ACHN (cell line): Measurements from ENCODE around the gene SAFB.

Source experiments
- DNase-seq: peaks from one replicate; pipeline ENCODE4 v3.0.0-alpha.2; 2015
- in situ Hi-C: cut with HindIII; loops from 2 replicates; pipeline ENCODE4 v1.10.0; 2017; ENCODE audit warnings: low sequenced_read_pairs, low pct_ligation_motif_present, low pct_unique_long_range_greater_than_20kb

Gene SAFB

DNA sequence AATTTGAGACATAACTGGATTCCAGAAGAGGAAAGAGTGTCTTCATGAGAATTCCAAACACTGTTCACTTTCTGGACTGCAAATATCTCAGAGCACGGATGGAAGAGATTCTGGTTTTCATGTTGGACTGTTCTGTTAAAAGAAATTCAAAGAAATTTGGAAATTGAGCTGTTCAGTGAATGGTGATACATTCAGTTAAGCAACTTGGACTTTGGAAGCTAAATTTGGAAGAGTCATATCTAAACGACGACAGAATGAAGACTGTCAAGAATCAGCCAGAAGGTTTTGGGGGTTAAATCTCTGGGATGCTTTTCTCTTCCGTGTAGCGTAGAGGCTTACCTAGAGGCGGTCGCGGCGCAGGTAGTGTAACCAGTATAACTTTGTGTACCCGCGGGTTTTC is 25.6 kb downstream of the SAFB start:
- in situ Hi-C loops = no loop called here
- no peak for DNase-seq

DNA sequence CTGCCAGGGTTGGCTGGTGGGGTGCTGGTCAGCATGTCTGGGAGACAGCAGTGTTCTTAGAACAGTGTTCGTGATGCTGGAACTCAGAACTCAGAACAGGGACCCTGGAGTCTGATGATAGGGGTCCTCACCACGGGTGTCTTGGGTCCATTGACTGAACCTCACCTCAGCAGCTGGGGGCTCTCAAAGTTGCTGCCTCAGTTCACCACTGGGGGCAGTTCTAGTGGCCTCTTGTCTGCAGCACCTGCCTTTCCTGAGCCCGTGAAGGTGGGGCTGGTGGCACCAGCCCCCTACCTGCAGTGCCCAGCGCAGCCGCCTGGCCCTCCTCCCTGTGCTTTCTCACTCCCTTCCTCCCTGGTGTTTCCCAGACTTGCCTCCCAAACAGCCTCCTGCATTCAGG is 28.5 kb downstream of the SAFB start:
- no peak for DNase-seq
- in situ Hi-C loops = no loop called here

DNA sequence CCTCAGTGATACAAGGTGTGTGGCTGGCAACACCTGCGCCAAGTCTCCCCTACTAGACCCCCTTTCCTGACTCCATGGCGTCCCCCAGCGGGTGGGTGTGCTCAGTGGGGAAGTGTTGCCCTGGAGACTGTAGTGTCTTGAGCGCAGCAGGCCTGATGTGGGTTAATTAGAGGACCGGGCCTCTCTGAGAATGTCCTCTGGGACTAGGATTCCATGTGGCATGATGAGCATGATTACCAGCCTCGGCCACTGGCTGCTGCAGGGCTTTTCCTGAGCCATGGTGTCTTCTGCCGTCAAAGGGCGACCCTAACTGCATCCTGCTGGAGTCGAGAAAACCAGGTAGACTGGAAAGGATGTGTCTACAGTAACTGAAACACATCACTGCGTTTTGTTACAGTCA is 29.4 kb downstream of the SAFB start:
- in situ Hi-C loops = no loop called here
- no peak for DNase-seq

DNA sequence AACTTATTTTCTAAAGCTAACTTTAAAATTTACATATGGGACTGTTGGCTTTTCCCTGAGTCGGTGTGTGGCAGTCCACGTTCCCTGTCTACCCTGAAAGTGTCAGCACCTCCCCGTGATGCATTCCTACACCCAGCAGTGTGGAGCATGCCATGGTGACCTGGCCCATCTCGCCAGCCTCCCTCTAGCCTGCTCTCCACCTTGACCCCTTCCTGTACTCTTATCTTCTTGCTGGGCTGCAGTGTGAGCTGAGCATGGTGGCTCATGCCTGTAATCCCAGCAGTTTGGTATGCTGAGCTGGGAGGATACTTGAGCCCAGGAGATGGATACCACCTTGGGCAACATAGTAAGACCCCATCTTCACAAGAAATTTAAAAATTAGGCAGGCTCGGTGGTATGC is 32.0 kb downstream of the SAFB start:
- no peak for DNase-seq
- in situ Hi-C loops = no loop called here

DNA sequence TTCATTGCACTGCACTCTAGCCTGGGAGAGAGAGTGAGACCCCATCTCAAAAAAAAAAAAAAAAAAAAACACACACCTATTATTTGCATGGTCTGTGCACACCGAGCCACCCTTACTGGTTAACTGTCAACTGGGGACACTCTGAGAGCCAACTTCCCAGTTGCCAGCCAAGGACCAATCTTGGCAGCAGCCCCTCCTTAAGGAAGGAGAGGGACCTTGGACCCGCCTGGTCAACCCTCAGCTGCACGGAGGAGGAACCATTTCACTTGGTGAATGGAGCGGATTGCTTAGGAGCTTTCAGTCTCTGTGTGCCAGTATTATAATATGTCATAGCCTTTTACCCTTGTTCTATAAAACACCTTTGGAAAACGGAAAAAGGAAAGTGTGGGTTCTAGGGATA is 32.5 kb downstream of the SAFB start:
- in situ Hi-C loops = no loop called here
- DNase-seq = no peak

DNA sequence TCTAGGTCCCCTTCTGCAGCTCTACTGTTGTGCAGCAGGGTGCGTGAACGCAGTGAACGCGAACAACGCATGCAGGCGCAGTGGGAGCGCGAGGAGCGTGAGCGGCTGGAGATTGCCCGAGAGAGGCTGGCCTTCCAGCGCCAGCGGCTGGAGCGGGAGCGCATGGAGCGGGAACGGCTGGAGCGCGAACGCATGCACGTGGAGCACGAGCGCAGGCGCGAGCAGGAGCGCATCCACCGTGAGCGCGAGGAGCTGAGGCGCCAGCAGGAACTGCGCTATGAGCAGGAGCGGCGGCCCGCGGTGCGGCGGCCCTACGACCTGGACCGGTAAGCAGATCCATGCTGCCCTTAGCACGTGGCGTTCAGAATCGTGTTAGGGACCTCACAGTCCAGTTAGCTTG is 38.6 kb downstream of the SAFB start:
- DNase-seq = no peak
- in situ Hi-C loops = no loop called here

DNA sequence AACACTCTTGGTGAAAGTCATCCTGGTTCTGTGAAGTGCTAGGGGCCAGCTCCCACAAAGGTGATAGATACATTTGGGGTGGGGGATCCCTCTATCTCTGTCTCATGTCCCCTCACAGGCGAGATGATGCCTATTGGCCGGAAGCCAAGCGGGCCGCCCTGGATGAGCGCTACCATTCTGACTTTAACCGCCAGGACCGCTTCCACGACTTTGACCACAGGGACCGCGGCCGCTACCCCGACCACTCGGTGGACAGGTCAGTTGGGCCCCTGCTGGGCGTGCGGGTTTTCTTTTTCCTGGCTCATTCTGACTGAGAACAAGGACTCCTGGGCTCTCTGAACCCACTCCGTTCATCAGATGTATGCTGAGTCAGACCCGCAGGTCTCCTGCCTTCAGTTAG is 41.0 kb downstream of the SAFB start:
- in situ Hi-C loops = no loop called here
- DNase-seq = no peak

DNA sequence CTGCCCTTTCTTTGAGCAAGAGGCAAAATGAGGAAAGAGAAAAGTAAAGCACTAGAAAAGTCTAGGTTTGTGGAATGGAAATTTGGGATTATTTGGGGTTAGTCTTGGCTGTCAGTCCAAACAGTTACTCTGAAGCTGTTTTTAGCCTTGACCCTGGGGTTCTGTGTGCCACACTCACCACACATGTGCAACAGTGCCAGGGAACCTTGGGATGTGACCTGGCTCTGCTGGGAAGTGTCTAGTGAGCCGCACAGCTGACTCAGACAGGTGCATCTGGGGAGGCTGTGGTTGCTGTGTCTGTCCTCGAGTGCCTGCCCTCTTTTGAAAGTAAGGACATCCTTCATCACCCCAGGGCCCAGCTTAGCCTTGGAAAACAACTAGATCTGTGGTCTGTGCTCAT is 41.6 kb downstream of the SAFB start:
- in situ Hi-C loops = no loop called here
- DNase-seq = no peak

DNA sequence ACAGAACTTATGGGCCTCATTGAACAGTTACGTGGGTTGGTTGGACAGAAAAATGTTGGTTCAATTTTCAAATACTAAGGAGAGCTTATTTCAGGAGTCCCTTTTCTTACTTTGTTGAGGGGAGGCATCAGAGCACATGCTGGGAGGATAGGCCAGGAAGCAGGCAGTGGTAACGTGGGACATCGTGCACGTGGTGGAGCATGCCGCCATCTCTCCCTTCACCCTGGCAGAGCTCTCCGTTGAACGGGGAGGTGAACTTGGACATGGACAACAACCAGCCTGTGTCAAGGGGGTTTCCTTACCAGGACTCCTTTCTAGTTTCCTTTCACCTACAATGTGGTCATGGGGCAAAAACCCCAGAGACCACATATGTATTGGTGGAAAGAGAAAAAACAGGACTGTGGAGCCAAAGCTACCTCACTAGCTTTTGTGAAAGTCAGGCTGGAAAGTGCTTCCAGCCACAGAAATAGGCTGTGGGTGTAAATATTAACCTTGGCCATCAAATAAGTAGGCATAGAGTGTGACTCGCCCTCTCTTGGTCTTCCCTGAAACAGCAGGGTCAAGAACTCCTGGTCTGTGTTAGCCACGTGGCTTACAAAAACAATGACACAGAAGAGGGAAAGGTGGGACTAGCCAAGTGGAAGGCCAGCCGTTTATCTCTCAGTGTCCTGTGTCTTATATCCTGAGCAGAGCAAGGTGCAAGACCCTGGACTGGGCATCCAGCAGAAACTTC is 43.1 kb downstream of the SAFB start:
- peak; percentile 78 for DNase-seq
- in situ Hi-C loops = no loop called here

DNA sequence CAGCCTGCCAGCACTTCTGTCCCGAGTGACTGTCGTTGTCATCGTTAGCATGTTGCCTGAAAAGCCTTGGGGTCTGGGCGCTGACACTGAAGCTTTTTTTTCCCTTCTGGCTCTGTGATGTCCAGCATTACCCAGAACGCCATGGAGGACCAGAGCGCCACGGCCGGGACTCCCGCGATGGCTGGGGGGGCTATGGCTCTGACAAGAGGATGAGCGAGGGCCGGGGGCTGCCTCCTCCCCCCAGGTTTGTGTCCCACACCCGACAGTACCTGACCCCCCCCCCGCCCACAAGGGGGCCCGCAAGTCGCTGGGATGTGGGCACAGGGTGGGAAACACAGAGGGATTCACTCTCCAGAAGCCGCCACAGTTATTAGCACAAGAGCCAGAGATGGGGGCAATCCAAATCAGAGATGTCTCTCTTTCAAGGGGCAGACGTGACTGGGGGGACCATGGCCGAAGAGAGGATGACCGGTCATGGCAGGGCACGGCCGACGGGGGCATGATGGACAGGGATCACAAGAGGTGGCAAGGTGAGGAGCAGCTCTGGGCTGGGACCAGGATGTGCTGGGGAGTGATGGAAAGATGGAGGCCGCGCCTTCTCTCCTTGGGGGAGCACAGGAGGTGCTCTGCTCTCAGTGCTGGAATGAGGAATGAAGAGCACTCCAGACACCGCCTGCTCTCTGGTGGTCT is 44.2 kb downstream of the SAFB start:
- no peak for DNase-seq
- in situ Hi-C loops = no loop called here

DNA sequence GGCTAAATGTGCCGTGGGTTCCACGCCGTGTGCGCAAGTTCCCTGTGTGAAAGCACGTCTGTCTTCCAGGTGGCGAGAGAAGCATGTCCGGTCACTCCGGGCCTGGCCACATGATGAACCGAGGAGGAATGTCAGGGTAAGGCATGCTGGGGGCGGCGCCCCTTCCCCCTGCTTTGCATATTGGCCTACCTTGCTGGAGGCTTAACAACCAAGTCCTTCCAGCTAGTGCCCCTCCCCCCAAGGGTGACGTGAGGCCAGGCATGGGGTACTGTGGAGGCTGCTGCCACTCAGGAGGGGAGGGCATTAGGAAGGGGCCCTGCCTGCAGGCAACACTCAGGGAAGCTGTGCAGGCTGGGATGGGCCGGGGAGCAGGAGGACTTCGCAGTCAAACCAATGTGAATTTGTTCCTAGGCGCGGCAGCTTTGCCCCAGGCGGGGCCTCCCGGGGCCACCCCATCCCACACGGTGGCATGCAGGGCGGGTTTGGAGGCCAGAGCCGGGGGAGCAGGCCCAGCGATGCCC is 44.9 kb downstream of the SAFB start:
- in situ Hi-C loops = no loop called here
- no peak for DNase-seq

DNA sequence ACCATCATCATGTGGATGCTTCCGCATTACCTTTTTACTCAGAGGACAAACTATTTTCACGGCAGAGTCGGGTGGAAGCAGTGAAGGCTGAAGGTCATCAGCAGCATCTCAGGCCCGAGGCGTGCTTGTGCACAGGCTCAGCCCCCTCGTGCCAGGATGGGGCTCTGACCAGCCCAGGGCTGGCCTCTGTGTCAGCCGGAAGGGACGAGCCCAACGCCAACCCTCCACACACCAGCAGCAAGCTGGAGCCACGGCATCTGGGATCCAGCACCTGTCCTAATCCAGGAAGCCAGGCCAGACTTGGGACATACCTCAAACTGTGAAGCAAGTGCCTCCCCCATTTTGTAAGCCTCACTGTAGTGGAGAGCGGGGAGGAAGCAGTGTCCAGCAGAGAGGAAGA is 46.3 kb downstream of the SAFB start:
- no peak for DNase-seq
- in situ Hi-C loops = no loop called here

DNA sequence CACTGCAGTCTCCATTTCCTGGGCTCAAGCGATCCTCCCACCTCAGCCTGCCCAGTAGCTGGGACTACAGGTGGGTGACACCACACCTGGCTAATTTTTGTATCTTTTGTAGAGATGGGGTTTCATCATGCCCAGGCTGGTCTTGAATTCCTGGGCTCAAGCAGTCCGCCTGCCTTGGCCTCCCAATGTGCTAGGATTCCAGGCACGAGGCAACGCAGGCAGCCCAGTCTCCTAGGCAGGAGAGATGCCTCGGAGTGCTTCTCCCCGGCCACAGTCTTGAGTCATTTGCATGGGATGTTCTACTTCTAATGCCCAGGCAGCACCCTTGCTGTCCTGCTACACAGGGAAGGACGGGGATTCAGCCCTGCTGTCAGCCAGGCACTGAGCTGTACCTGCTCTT is 48.7 kb downstream of the SAFB start:
- in situ Hi-C loops = no loop called here
- no peak for DNase-seq

DNA sequence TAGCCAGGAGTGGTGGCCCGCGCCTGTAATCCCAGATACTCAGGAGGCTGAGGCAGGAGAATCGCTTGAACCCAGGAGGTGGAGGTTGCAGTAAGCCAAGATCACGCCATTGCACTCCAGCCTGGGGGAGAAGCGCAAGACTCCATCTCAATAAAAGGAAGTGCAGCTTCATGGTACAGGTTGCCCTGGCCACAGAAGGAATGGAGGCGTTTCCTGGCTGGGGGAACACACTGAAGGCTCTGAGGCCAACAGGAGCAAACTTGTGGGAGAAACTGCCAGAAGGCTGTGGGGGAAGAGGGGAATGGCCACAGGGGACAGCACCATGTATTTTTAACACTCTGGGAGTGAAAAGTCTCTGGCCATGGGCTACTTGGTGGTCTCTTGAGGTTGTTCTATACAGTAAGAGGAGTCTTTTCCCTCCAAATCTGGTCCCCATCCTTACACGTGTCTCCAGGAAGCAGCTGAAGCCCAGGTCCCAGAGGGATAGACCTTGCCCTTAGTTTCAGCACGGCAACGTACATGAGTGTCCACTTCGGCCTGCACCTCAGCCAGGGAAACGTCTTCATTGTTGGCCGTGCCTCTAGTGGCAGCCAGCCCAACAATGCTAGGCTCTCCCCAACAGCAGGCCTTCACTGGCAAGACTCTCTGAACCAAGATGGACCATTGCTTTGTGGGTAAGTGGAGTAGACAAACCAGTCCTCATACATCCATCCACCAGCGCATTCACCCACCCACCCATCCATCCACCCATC is 50.0 kb downstream of the SAFB start:
- in situ Hi-C loops = no loop called here
- no peak for DNase-seq

DNA sequence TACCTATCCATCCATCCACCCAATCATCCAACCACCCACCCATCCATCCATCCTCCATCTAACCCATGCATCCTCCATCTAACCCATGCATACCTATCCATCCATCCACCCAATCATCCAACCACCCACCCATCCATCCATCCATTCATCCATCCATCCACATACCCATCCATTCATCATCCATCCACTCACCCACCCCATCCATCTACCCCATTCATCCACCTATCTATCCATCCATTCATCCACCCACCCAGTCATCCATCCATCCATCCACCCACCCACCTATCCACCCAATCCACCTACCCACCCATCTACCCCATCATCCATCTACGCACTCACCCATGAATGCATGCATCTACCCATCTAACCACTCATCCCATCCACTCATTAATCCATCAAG is 50.9 kb downstream of the SAFB start:
- in situ Hi-C loops = no loop called here
- no peak for DNase-seq

DNA sequence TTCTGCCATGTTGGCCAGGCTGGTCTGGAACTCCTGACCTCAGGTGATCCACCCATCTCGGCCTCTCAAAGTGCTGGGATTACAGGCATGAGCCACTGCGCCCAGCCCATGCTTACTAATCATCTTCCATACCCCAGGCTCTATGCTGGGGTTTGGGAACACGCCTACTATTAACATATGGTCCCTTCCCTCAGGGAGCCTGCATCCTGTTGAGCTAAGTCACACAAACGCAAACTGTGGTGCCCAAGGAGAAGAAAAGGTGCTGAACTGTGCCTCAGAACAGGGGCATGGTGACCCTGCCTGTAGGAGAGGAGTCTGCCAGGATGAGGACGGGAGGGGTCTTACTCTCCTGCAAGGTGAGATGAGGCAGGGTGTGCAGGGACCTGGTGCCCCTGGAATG is 51.8 kb downstream of the SAFB start:
- in situ Hi-C loops = no loop called here

DNA sequence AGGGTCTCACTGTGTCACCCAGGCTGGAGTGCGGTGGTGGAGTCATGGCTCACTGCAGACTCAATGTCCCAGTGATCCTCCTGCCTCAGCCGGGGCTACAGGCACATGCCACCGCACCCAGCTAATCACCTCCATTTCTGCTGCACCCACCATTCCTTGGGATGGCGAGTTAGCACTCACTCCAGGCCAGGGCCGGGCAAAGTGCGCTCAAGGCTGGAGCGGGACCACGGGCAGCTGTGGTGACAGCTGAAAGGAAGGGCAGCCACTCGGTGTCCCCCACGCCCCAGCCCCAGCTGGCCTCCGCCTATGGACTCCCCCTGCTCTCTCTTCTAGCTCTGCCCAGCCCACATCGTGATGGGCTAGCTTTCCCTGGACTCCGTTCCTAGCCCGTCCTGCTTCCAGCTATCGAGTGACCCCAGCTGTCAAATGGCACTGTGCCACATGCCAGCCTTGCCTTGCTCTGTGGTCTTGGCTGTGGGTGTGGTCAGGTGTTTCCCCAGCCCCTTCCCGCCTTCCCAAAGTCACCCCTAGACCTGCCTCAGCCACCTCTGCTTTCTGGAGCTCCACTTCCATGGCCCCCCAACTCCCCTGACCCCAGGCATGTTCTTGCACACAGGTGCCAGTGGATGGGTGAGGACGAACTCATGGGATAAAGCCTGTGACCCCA is 53.4 kb downstream of the SAFB start:
- in situ Hi-C loops = no loop called here
- no peak for DNase-seq

More for the DNA sequence above, 51.8 kb downstream of the SAFB start:
- no peak for DNase-seq

DNA sequence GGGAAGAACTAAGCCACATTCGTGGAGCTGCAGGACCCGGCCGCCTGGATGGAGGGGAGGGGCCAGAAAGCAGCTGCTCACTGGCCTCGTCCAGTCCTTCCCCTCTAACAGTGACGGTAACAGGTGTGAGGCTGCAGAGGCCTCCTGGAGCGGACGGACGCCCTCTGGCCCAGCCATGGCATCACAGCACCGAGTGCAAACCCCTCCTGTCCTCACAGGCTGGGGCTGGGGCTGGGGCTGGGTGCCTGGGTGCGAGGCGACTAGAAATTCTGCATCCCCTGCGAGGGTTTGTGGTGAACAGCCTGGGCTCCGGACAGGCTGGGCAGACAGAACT is 53.9 kb downstream of the SAFB start:
- in situ Hi-C loops = no loop called here
- DNase-seq = no peak

DNA sequence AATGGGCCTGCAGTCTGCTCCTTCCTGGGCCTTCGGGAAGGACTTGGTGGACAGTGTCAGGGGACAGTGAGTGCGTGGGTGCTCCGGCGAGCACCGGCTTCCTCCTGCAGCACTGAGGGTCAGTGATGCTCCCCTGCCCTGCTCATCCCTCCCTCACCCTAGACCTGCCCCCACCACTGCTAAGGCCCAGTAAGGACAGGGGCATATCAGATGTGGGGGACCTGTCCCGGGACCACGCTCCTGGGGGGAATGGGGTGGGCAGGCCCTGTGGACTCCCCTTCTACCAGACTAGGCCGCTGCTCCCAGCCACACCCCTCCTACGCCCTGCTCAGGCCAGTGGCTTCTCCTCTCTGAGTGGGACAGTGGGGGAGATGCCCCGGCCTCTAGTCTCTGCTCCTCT is 54.3 kb downstream of the SAFB start:
- in situ Hi-C loops = no loop called here
- DNase-seq = no peak
